Kidney (tissue), 14 donors: ENCODE data around the gene PEF1. TPM values are rescaled to one million over a fixed set of nuclear protein-coding genes. Genes with fewer than 3 reads are reported as not detected.

Experiments
- DNase-seq, 5 donors: peaks; one replicate each; pipeline ENCODE4 v3.0.0-alpha.2; 2013 to 2020
- FAIRE-seq: peaks from 2 replicates; lab custom pipeline; 2012; peaks lifted over from hg19 to GRCh38; lab: Jason Lieb, UNC
- H3K27ac ChIP-seq, 2 donors: one replicate each; pipeline ENCODE4 v1.7.0; 2013; ENCODE audit warnings: low read depth in 2 of 2, low read length in 2 of 2, inconsistent platforms in 1 of 2
- H3K27me3 ChIP-seq: one replicate; pipeline ENCODE4 v1.7.1; 2013; ENCODE audit warnings: low read length, inconsistent platforms; ENCODE audit not compliant: control insufficient read depth, insufficient read depth
- H3K36me3 ChIP-seq, 3 donors: one replicate each; pipeline versions ENCODE4 v1.7.0 to v1.7.1; 2013; ENCODE audit warnings: low read length in 3 of 3, control low read depth in 1 of 3, inconsistent platforms in 1 of 3; ENCODE audit not compliant: insufficient read depth in 3 of 3, control insufficient read depth in 2 of 3
- H3K4me1 ChIP-seq, 3 donors: one replicate each; pipeline versions ENCODE4 v1.7.0 to v1.7.1; 2013; ENCODE audit warnings: low read length in 3 of 3, inconsistent platforms in 1 of 3, low read depth in 1 of 3; ENCODE audit not compliant: control insufficient read depth in 2 of 3, insufficient read depth in 2 of 3
- H3K4me3 ChIP-seq, 3 donors: one replicate each; pipeline versions ENCODE4 v1.7.0 to v1.8.1; 2013; ENCODE audit warnings: low read length in 3 of 3, control low read depth in 1 of 3, inconsistent platforms in 1 of 3
- H3K9ac ChIP-seq, 3 donors: one replicate each; pipeline versions ENCODE4 v1.7.0 to v1.7.1; 2013; ENCODE audit warnings: low read length in 3 of 3, control low read depth in 1 of 3, inconsistent platforms in 1 of 3
- H3K9me3 ChIP-seq, 3 donors: one replicate each; pipeline versions ENCODE4 v1.7.0 to v1.7.1; 2013; ENCODE audit warnings: low read length in 3 of 3, control low read depth in 1 of 3, inconsistent platforms in 1 of 3; ENCODE audit not compliant: control insufficient read depth in 2 of 3, insufficient read depth in 1 of 3
- CTCF ChIP-seq: IDR thresholded peaks from 3 replicates; pipeline ENCODE4 v1.5.1; 2012; ENCODE audit warnings: mild to moderate bottlenecking, moderate library complexity, borderline replicate concordance; ENCODE audit not compliant: insufficient read depth; ENCODE audit errors: extremely low read depth
- intact Hi-C: fragments of 100-400 bp; cut with DNase I; formaldehyde crosslinking; loops from one replicate; pipeline ENCODE4 v1.11.1; 2022
- polyA plus RNA-seq: library from polyadenylated mRNA; stranded (reverse); fragments of 350-450 nt; fragmentation: Illumina TruSeq; extraction: RNeasy Lipid Tissue Mini Kit (QIAGEN cat#74804); gene quantifications from one replicate; pipeline ENCODE4 v1.2.3, GENCODE V29; 2014; ENCODE audit warnings: low read depth, low replicate concordance; ENCODE audit not compliant: insufficient read depth
- total RNA-seq: library from RNA; stranded (reverse); fragmentation: NEBNext Ultra II Directional; extraction: Animal tissue kit (Norgen Biotek cat#: 25700); gene quantifications from one replicate; pipeline ENCODE4 v1.2.1, GENCODE V29; 2021
- donor health status: control.
- donor health status: control.
- donor health status: control.
- donor health status: control.
- donor health status: control.
- donor health status: DM: yes; HTN: yes; CAD: no.
- donor health status: Normal renal cell carcinoma (clear cell type).

PEF1 gene
- total and polyA plus RNA-seq, 2 donors from 2014 or later: 69.0 to 120 TPM

GRCh38 chr1:31661856-31662255 is 17.2 kb upstream of the PEF1 start:
- H3K4me1 ChIP-seq: no peaks in the 10 kb centered on the region
- no peaks in the 10 kb centered on the region for H3K27me3 ChIP-seq
- H3K9me3 ChIP-seq: no peaks in the 10 kb centered on the region
- H3K27ac ChIP-seq: no peak overlapping the region
- no peak for TF ChIP-seq CTCF
- H3K36me3 ChIP-seq: no peaks in the 10 kb centered on the region
- intact Hi-C loops: loop anchor here (5.0 kb wide), 1 partner anchor 130 kb away; no protein-coding TSS in a partner anchor
- H3K4me3 ChIP-seq: no peak overlapping the region
- FAIRE-seq (no peak), DNase-seq (no peak)
- no peak overlapping the region for H3K9ac ChIP-seq

- no peaks in the 10 kb centered on the region for H3K27me3 ChIP-seq
- no peaks in the 10 kb centered on the region for H3K9me3 ChIP-seq
- no peaks in the 10 kb centered on the region for H3K4me1 ChIP-seq
- no peak for TF ChIP-seq CTCF
- no peak overlapping the region for H3K27ac ChIP-seq
- no peak overlapping the region for H3K9ac ChIP-seq
- no peaks in the 10 kb centered on the region for H3K36me3 ChIP-seq
- FAIRE-seq: no peak
- no peak for DNase-seq
- no peak overlapping the region for H3K4me3 ChIP-seq
- intact Hi-C loops: loop anchor here (5.0 kb wide), 1 partner anchor 131 kb away; no protein-coding TSS in a partner anchor
Observed at GRCh38 chr1:31660871-31661455, 16.3 kb upstream of the PEF1 start.

- Histone ChIP-seq H3K4me3 (no peak overlapping the region), H3K9me3 (no peaks in the 10 kb centered on the region), H3K4me1 (no peaks in the 10 kb centered on the region), H3K36me3 (no peaks in the 10 kb centered on the region), H3K27ac (no peak overlapping the region), H3K27me3 (no peaks in the 10 kb centered on the region), H3K9ac (no peak overlapping the region)
- intact Hi-C loops: loop anchor here (5.0 kb wide), 1 partner anchor 132 kb away; no protein-coding TSS in a partner anchor
- FAIRE-seq (no peak), DNase-seq (no peak)
- no peak for TF ChIP-seq CTCF
Observed at GRCh38 chr1:31659889-31660288, 15.2 kb upstream of the PEF1 start.

GRCh38 chr1:31658721-31659120 is 14.0 kb upstream of the PEF1 start:
- Histone ChIP-seq H3K27me3 (no peaks in the 10 kb centered on the region), H3K9me3 (no peaks in the 10 kb centered on the region), H3K4me3 (no peak overlapping the region), H3K4me1 (no peaks in the 10 kb centered on the region), H3K36me3 (no peaks in the 10 kb centered on the region), H3K27ac (no peak overlapping the region), H3K9ac (no peak overlapping the region)
- FAIRE-seq (no peak), DNase-seq (no peak)
- no peak for TF ChIP-seq CTCF
- intact Hi-C loops: no loop called here
